K562 (cell line): ENCODE measurements around the gene GNAI3. TPM values are rescaled to one million over a fixed set of nuclear protein-coding genes. Genes with fewer than 3 reads are reported as not detected.

Source experiments
- CTCFL ChIP-seq: IDR thresholded peaks from 2 replicates; pipeline ENCODE4 v1.6.1; 2011; ENCODE audit warnings: borderline replicate concordance, low read depth, mild to moderate bottlenecking, moderate library complexity, low read length; ENCODE audit not compliant: insufficient read depth, poor library complexity, severe bottlenecking
- CXXC5 ChIP-seq: fragments of 250-450 bp; sonication (Bioruptor Pico); IDR thresholded peaks from 2 replicates; pipeline ENCODE4 v1.8.0; 2022; ENCODE audit warnings: inconsistent platforms, mild to moderate bottlenecking, moderate library complexity
- EHMT2 ChIP-seq: fragments of 450-650 bp; IDR thresholded peaks from 2 replicates; pipeline ENCODE4 v1.6.1; 2018; ENCODE audit warnings: antibody characterized with exemption
- EP300 ChIP-seq: IDR thresholded peaks from 2 replicates; pipeline ENCODE4 v1.6.1; 2012; ENCODE audit warnings: low read length, improper control_type of control experiment
- HDAC1 ChIP-seq, 2 experiments: fragments of 450-650 bp; IDR thresholded peaks; 2 replicates each; pipeline ENCODE4 v1.6.1; 2016 to 2017; ENCODE audit warnings: inconsistent platforms in 1 of 2, mild to moderate bottlenecking in 1 of 2, moderate library complexity in 1 of 2
- ILK ChIP-seq: fragments of 450-650 bp; IDR thresholded peaks from 2 replicates; pipeline ENCODE4 v1.6.1; 2016; ENCODE audit warnings: missing genetic modification characterization, low read depth, mild to moderate bottlenecking, missing compliant biosample characterization, moderate library complexity, borderline replicate concordance
- MLX ChIP-seq, 2 experiments: fragments of 450-650 bp in 1 of 2; sonication (generic) in 1 of 2; formaldehyde crosslinking; conservative IDR thresholded peaks; 2 replicates each; pipeline versions ENCODE4 v1.4.0 to v1.8.1; 2020 to 2022; ENCODE audit warnings: mild to moderate bottlenecking in 1 of 2, missing genetic modification reagents in 1 of 2
- NFRKB ChIP-seq: fragments of 450-650 bp; IDR thresholded peaks from 2 replicates; pipeline ENCODE4 v1.6.1; 2016; ENCODE audit warnings: low read depth
- NUFIP1 ChIP-seq: fragments of 450-650 bp; IDR thresholded peaks from 2 replicates; pipeline ENCODE4 v1.6.1; 2018; ENCODE audit not compliant: partially characterized antibody
- POU5F1 ChIP-seq: fragments of 150-350 bp; IDR thresholded peaks from 2 replicates; pipeline ENCODE4 v1.6.1; 2014; ENCODE audit warnings: borderline replicate concordance, low read length, low read depth, mild to moderate bottlenecking; ENCODE audit not compliant: partially characterized antibody
- RB1 ChIP-seq: fragments of 450-650 bp; IDR thresholded peaks from 2 replicates; pipeline ENCODE4 v1.6.1; 2017; ENCODE audit warnings: low read depth, mild to moderate bottlenecking
- RCOR1 ChIP-seq, 2 experiments: IDR thresholded peaks; 2 replicates each; pipeline ENCODE4 v1.6.1; 2012; ENCODE audit warnings: low read depth in 2 of 2, low read length in 2 of 2, borderline replicate concordance in 1 of 2, improper control_type of control experiment in 1 of 2
- SAFB2 ChIP-seq: fragments of 200-400 bp; formaldehyde crosslinking; IDR thresholded peaks from 2 replicates; pipeline ENCODE4 v1.6.1; 2018; ENCODE audit warnings: borderline replicate concordance, low read length, low read depth, moderate library complexity; ENCODE audit not compliant: severe bottlenecking
- STAT6 ChIP-seq: sonication (generic); formaldehyde crosslinking; IDR thresholded peaks from 2 replicates; pipeline ENCODE4 v1.8.1; 2023; ENCODE audit warnings: mild to moderate bottlenecking, missing genetic modification reagents
- TCF15 ChIP-seq: fragments of 250-450 bp; sonication (Bioruptor Pico); IDR thresholded peaks from 2 replicates; pipeline ENCODE4 v1.8.0; 2022; ENCODE audit warnings: moderate library complexity, mild to moderate bottlenecking, inconsistent platforms
- XRCC3 ChIP-seq: fragments of 450-650 bp; IDR thresholded peaks from 2 replicates; pipeline ENCODE4 v1.6.1; 2017; ENCODE audit warnings: mild to moderate bottlenecking, moderate library complexity
- ZNF143 ChIP-seq: sonication (generic); formaldehyde crosslinking; IDR thresholded peaks from 2 replicates; pipeline ENCODE4 v1.9.0; 2022; ENCODE audit warnings: mild to moderate bottlenecking, missing genetic modification reagents
- polyA plus RNA-seq, 8 experiments: library from polyadenylated mRNA; depleted of rRNA in 4 of 8; stranded (reverse) in 5 of 8; unstranded in 3 of 8; fragments of >200 nt; fragmentation: Nextera tagmentation in 2 of 8; fragmentation: Illumina TruSeq in 1 of 8; extraction: Ambion mirVana in 2 of 8; extraction: Trizol in 1 of 8; gene quantifications; 2 replicates each; pipeline versions ENCODE4 v1.2.1 to v1.2.3, GENCODE V29; 2011 to 2014; ENCODE audit warnings: inconsistent platforms in 1 of 8, missing spikeins in 1 of 8
- total RNA-seq, 7 experiments: library from RNA; depleted of rRNA in 6 of 7; stranded (reverse); fragments of >200 nt in 6 of 7; fragmentation: Illumina TruSeq in 2 of 7; extraction: Trizol in 2 of 7; gene quantifications; 2 replicates each; pipeline versions ENCODE4 v1.2.1 to v1.2.3, GENCODE V29; 2011 to 2021; ENCODE audit warnings: low replicate concordance in 1 of 7
- TF ChIP-seq, protein P1 (sequence below), 3 experiments: fragments of 200-800 bp in 1 of 3; sonication (Bioruptor generic) in 1 of 3; sonication (generic) in 1 of 3; formaldehyde crosslinking in 1 of 3; IDR thresholded peaks; 2 replicates each; pipeline versions ENCODE4 v1.6.1 to v1.8.0; 2016 to 2022; ENCODE audit warnings: mild to moderate bottlenecking in 2 of 3, missing compliant biosample characterization in 2 of 3, missing genetic modification characterization in 2 of 3, missing genetic modification reagents in 1 of 3

The GNAI3 gene
- total and polyA plus RNA-seq, 9 of the 15 experiments (the other 6 are each of a cell fraction or from before 2014, with no cell fraction given) = 6.3 to 13.2 (median 8.9) TPM

DNA sequence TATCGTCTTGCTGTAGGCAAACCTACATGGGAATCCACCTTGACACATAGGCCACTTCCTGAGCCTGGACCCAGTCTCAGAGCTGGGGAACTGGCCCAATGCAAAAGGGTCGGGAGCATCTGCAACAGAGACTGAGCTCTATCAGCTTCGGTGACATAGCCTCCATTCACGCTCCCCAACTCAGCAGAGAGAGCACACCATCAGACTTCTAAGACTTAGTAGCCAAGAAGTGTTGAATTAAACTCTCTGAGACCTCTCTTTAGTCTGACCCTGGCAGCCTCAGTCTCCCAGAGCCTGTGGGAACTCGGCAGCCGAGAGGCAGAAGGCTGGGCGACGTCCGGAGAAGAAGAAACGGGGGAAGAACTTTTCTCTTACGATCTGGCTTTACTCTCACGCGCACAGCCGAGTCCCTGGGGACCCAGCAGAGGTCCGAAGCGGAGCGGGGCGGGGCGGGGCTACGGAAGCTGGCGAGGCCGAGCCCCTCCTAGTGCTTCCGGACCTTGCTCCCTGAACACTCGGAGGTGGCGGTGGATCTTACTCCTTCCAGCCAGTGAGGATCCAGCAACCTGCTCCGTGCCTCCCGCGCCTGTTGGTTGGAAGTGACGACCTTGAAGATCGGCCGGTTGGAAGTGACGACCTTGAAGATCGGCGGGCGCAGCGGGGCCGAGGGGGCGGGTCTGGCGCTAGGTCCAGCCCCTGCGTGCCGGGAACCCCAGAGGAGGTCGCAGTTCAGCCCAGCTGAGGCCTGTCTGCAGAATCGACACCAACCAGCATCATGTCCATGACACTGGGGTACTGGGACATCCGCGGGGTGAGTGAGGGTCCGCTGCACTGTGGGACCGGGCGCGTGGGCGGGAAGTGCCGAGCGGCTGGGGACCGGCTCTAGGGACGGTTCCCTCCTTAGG is 107.5 kb downstream of the GNAI3 start, which contains the start of gene GSTM4 (continued):
- peak; percentile 96; the same call in 1 of the 2 replicates for TF ChIP-seq STAT6 (CRISPR knock-in tag)
- TF ChIP-seq RCOR1 (IDR thresholded peaks at IDR 0.05; ENCODE audit: borderline replicate concordance in 1 of 2, low read depth in 2 of 2, low read length in 2 of 2) = peak in 1 of 2 experiments; percentile 30; a peak in 1 of 4 replicates
- TF ChIP-seq EHMT2 = no peak
- TF ChIP-seq MLX (CRISPR knock-in tag; conservative IDR thresholded peaks at IDR 0.05) = 0 out of 4 replicates have a peak, but pooled peaks of 1 of the 2 experiments have one; percentile 59
- 0 out of 2 replicates have a peak, but pooled peaks have one; percentile 7 for TF ChIP-seq EP300
- TF ChIP-seq CTCFL = peak; percentile 65
- TF ChIP-seq, protein P1, sequence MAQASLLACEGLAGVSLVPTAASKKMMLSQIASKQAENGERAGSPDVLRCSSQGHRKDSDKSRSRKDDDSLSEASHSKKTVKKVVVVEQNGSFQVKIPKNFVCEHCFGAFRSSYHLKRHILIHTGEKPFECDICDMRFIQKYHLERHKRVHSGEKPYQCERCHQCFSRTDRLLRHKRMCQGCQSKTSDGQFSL (CRISPR knock-in tag; IDR thresholded peaks at IDR 0.05) = no peak
- TF ChIP-seq, protein P1 (tag; IDR thresholded peaks at IDR 0.05) = no peak
- peak; percentile 85 for TF ChIP-seq CXXC5
- TF ChIP-seq ZNF143 (CRISPR knock-in tag) = no peak
- TF ChIP-seq NFRKB = no peak
- TF ChIP-seq XRCC3 = no peak
- TF ChIP-seq ILK (tag) = no peak
- TF ChIP-seq TCF15 (CRISPR knock-in tag) = no peak
- TF ChIP-seq NUFIP1 = no peak
- no peak for TF ChIP-seq POU5F1
- TF ChIP-seq HDAC1 (IDR thresholded peaks at IDR 0.05) = peak in 1 of 2 experiments; percentile 84; a peak in 2 of 4 replicates
- TF ChIP-seq SAFB2 = no peak
- TF ChIP-seq RB1 = peak; percentile 61; the same call in 1 of the 2 replicates
